ENCODE measurements around the gene KCTD5. TPM values are rescaled to one million over a fixed set of nuclear protein-coding genes. Genes with fewer than 3 reads are reported as not detected.
"Not testable (repeated sequence)": the region's sequence is repeated elsewhere in the genome, so short reads cannot be mapped to it uniquely, and the experiment has no call there.

Gene KCTD5
- total RNA-seq, 1 donor, result 25.0 TPM

DNA sequence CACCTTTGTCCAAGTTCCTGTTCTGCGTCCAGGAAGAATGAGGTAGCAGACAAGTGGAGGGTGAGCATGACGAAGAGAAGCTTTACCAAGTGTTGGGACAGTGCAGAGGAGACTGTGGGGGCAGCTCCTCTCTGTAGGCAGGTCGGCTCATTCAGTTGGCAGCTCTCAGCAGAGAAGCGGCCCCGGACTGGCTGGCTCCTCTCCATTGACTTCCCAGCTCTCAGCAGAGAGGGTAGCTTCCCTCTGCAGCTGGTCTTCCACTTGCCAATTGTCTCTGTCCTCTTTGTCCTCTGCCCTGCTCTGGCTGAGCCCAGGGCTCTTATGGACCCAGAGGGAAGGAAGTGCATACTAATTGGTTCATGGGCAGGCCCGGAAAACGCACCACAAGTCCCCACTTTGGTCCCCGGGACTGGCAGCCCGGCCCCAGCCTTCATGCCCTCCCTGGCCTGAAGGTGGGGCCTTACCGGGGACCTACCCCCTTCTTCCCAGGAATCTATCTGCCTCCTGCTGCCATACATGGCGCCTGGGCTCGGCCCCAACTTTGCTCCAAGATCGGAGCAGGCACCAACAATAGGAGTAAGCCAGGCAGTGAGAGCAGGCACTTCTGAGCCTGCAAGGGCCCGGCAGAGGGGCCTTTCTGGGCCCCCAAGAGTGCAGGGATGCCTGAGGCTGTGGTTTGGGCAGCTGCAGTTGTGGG lies 10.1 kb downstream of the KCTD5 start:
- TF ChIP-seq, protein P1, sequence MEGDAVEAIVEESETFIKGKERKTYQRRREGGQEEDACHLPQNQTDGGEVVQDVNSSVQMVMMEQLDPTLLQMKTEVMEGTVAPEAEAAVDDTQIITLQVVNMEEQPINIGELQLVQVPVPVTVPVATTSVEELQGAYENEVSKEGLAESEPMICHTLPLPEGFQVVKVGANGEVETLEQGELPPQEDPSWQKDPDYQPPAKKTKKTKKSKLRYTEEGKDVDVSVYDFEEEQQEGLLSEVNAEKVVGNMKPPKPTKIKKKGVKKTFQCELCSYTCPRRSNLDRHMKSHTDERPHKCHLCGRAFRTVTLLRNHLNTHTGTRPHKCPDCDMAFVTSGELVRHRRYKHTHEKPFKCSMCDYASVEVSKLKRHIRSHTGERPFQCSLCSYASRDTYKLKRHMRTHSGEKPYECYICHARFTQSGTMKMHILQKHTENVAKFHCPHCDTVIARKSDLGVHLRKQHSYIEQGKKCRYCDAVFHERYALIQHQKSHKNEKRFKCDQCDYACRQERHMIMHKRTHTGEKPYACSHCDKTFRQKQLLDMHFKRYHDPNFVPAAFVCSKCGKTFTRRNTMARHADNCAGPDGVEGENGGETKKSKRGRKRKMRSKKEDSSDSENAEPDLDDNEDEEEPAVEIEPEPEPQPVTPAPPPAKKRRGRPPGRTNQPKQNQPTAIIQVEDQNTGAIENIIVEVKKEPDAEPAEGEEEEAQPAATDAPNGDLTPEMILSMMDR (IDR thresholded peaks at IDR 0.05; ENCODE audit: insufficient read depth, low read depth, low read length), result no peak
- no peak overlapping the region for H3K4me3 ChIP-seq (ENCODE audit: low read depth, low read length)
- DNase-seq (ENCODE audit: low read depth), result no peak

DNA sequence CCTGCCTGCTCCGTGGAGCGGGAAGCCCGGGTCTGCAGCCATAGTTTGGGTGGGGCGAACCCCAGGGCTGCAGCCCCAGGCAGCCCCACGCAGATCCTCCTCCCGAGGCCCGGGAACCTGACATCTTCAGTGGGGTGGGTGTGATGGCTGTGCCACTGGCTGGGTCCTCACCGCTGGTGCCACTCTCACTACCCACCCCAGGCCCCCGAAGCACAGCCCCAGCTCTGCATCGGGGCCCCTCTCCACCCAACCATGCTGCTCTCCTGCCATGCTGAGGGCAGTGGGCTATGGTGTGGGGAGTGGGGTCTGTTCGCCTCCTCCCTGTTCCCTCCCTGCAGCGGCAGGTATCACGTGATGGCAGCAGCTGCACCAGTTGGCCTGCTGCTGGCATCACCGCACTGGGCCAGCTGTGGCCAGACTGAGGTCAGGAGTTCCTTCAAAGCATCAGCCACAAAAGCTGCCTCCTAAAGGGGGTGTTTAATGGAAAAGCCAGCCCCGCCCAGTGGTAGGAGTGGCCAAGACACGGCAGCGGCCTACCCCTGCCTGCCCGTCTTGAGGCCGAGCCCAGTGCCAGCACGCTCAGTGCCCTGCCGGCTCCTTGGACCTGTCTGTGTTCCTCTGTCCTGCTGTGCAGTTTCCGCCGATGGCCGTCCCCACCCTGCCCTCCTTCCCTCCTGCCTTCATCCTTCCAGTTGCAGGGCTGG lies 10.8 kb downstream of the KCTD5 start:
- TF ChIP-seq, protein P1 (IDR thresholded peaks at IDR 0.05; ENCODE audit: insufficient read depth, low read depth, low read length), result no peak
- peak; percentile 64 for DNase-seq (ENCODE audit: low read depth)
- H3K4me3 ChIP-seq (ENCODE audit: low read depth, low read length), result no peak overlapping the region

DNA sequence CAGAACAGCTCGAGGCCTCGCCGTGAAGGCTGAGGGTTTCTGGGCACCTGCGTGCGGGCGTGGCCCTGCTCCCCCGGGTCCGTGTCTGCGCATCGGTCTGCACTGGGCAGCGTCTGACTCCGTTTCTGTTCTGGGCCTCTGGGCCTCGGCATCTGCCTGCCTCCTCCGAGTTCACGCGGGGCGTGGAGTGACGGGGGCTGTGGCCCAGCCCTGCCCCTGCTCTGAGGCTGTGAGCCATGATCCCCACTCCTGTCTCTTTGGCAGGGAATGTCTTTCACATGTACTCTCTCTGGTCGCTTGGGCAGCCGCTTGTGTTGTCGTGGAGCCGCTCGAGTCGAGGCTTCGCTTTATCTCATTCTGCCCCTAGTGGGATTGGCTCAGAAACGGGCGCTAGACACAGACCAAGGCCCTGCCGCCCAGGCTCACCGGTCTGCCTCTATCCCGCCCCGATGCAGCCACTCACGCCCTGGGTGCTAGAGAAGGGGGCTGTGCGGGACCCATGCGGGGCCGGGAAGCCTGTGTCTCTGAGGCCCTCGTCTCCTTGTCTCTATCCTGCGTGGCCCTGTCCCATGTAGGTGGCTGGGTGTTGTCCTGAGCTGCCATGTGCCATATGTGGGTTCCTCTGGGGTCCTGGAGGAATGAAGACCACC lies 14.4 kb downstream of the KCTD5 start:
- H3K4me3 ChIP-seq (ENCODE audit: low read depth, low read length); DNase-seq (ENCODE audit: low read depth): not testable (repeated sequence)

DNA sequence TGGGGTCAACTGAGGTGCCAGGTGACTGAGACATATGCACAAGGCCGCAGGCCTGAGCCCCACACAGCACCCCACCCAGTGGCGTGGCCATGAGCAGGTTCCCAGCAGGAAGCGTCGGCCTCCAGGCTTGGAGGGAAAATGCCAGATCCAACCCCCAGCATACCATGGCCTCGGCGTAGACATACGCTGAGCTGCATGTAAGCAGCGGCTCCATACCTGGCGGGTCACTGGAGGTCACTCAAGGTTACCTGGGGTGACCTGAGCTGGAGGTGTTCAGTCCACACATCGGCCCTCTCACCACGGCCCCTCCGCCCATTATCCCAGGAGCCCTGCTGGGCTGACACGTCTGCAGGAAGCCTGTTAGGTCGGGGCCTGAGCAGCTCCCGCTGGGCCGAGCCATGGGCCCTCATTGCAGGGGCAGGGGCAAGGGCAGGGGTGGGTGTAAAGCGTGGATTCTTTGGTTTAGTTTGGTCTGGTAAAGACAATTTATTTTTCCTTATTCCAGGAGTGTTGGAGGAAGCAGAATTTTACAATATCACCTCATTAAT lies 15.2 kb downstream of the KCTD5 start:
- no peak overlapping the region for H3K4me3 ChIP-seq (ENCODE audit: low read depth, low read length)

DNA sequence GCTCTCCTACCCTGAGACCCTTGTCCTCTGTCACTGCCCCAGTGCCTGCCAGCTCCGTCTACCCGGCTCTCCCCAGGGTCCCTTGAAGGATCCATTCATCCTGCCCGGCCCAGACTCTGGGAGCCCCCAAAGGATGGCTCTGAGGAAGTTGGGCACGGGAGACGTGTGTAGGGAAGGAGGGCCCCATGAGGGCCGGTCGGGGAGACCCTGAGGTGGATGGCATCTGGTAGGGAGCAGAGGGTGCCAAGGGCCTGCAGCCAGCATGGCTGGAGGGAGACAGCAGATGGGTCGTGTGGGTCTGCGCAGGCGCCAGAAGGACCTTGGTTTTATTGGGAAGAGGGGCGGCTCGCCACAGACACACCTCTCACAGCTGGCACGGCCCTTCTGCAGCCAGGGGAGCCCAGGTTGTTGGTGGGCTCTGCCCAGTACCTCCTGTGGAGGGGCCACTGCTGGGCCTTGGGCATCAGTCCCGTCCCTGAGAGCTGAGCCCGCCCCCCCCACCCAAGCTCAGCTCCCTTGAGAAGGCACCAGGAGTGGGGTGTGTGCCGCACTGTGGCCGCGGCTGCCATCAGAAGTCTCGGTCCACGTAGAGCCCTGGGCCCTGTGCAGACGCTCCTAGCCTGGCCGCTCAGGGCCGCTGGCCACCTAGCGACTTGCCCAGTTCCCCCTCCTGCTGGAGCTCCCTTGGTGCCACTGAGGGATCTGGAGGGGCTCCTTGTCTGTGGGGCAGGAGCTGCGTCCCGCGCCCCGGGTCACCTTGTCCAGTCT lies 16.0 kb downstream of the KCTD5 start:
- no peak for DNase-seq (ENCODE audit: low read depth)
- H3K4me3 ChIP-seq (ENCODE audit: low read depth, low read length), result no peak overlapping the region
- TF ChIP-seq, protein P1 (IDR thresholded peaks at IDR 0.05; ENCODE audit: insufficient read depth, low read depth, low read length), result no peak

More for the DNA sequence above, 15.2 kb downstream of the KCTD5 start:
- TF ChIP-seq, protein P1 (IDR thresholded peaks at IDR 0.05; ENCODE audit: insufficient read depth, low read depth, low read length), result no peak
- no peak for DNase-seq (ENCODE audit: low read depth)

DNA sequence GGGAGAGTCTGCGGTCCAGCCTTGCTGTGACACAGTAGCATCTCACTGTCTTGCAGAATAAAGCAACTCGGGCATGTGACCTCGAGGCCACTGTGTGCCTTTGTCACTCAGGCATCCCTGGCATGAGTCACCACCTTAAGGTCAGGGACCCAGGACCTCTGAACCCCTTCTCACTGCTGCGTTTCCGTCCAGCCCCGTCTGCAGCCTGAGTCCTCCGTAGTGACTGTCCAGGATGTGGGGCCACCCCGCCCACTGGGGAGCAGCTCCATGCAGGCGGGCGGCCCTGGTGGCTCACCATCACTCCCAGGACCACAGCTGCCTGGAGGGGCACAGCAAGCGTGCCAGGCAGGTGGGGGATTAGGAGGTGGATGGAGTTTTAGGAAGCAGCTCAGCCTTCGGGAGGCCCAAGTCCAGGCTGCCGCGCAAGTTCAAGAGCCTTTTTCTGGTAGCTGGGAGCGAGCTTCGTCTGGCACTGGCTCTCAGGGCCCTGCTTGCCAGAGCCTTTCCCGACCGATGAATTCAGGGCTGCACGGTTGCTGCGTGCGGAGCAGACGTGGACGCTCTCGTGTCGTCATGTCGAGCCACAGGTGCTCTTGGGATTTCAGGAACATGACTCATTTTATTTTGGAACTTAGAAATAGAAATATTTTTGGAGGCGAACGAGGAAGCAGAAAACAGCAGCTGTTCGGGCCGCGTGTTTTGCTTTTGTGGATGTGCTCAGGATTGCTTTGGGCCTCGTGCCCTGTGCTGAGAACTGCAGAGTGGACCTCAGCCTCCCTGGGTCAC lies 16.8 kb downstream of the KCTD5 start:
- H3K4me3 ChIP-seq (ENCODE audit: low read depth, low read length), result no peak overlapping the region
- TF ChIP-seq, protein P1 (IDR thresholded peaks at IDR 0.05; ENCODE audit: insufficient read depth, low read depth, low read length), result no peak
- DNase-seq (ENCODE audit: low read depth), result no peak
